H1 (cell line): ENCODE measurements around the gene RGS5. TPM values are rescaled to one million over a fixed set of nuclear protein-coding genes. Genes with fewer than 3 reads are reported as not detected.

Source experiments
- CREB1 ChIP-seq: IDR thresholded peaks from 2 replicates; pipeline ENCODE4 v1.6.1; 2012; ENCODE audit warnings: inconsistent platforms
- CTBP2 ChIP-seq: IDR thresholded peaks from 2 replicates; pipeline ENCODE4 v1.7.0; 2011; ENCODE audit warnings: borderline replicate concordance, mild to moderate bottlenecking, moderate library complexity, mixed read lengths, low read length; ENCODE audit not compliant: insufficient read depth, insufficient read length
- CTCF ChIP-seq, 3 experiments: IDR thresholded peaks; 1 replicate in 2 of 3; 2 replicates in 1 of 3; pipeline versions ENCODE4 v1.5.1 to v1.6.1; 2011; ENCODE audit warnings: low read length in 3 of 3, mild to moderate bottlenecking in 3 of 3, inconsistent platforms in 2 of 3, low read depth in 1 of 3, moderate library complexity in 1 of 3; ENCODE audit not compliant: insufficient read depth in 1 of 3; ENCODE audit errors: control extremely low read depth in 1 of 3
- HDAC2 ChIP-seq, 2 experiments: fragments of 300-600 bp in 1 of 2; sonication (generic) in 1 of 2; IDR thresholded peaks; 2 replicates each; pipeline ENCODE4 v1.6.1; 2011 to 2012; ENCODE audit warnings: low read depth in 2 of 2, low read length in 2 of 2, mild to moderate bottlenecking in 2 of 2, moderate library complexity in 2 of 2, borderline replicate concordance in 1 of 2, inconsistent platforms in 1 of 2
- HDAC6 ChIP-seq: IDR thresholded peaks from one replicate; pipeline ENCODE4 v1.7.1; 2012; ENCODE audit warnings: low read depth, mild to moderate bottlenecking, inconsistent platforms, low read length, moderate library complexity
- JUN ChIP-seq: IDR thresholded peaks from 2 replicates; pipeline ENCODE4 v1.6.1; 2011; ENCODE audit warnings: low read depth, mild to moderate bottlenecking, improper control_type of control experiment, low read length
- JUND ChIP-seq: IDR thresholded peaks from 2 replicates; pipeline ENCODE4 v1.6.1; 2011; ENCODE audit warnings: mild to moderate bottlenecking, improper control_type of control experiment, low read length
- TCF12 ChIP-seq: IDR thresholded peaks from 2 replicates; pipeline ENCODE4 v1.6.1; 2011; ENCODE audit warnings: low read depth, mild to moderate bottlenecking, low read length
- polyA plus RNA-seq, 7 experiments: library from polyadenylated mRNA; depleted of rRNA in 3 of 7; stranded (reverse) in 5 of 7; unstranded in 2 of 7; fragments of >200 nt in 5 of 7; fragments of 200-250 nt in 2 of 7; gene quantifications; 1 replicate in 5 of 7; 2 replicates in 1 of 7; 4 replicates in 1 of 7; pipeline versions ENCODE4 v1.2.1 to v1.2.3, GENCODE V29; 2011 to 2013; ENCODE audit warnings: missing spikeins in 2 of 7, mixed read lengths in 2 of 7
- total RNA-seq: library from RNA; stranded (reverse); fragmentation: NEBNext Ultra II Directional; extraction: Animal tissue kit (Norgen Biotek cat#: 25700); gene quantifications from 2 replicates; pipeline ENCODE4 v1.2.1, GENCODE V29; 2021

RGS5 gene
- total and polyA plus RNA-seq, 2 of the 8 experiments (the other 6 are each of a cell fraction or from before 2014, with no cell fraction given) = 75.5 to 103 TPM

- TF ChIP-seq CTCF (IDR thresholded peaks at IDR 0.05; ENCODE audit: control extremely low read depth in 1 of 3, insufficient read depth in 1 of 3, low read depth in 1 of 3, low read length in 3 of 3) = no peak
- no peak for TF ChIP-seq CREB1
- no peak for TF ChIP-seq JUN
- TF ChIP-seq CTBP2 = no peak
- no peak for TF ChIP-seq JUND
- no peak for TF ChIP-seq TCF12
- no peak for TF ChIP-seq HDAC2 (IDR thresholded peaks at IDR 0.05; ENCODE audit: borderline replicate concordance in 1 of 2, low read depth in 2 of 2, low read length in 2 of 2)
- no peak for TF ChIP-seq HDAC6
These were observed 47.8 kb upstream of the RGS5 start (continued) for GRCh38 chr1:163250382-163250974.
